CD14-positive monocyte (primary cell): Measurements from ENCODE around the gene CACNA1C. TPM values are rescaled to one million over a fixed set of nuclear protein-coding genes. Genes with fewer than 3 reads are reported as not detected.

Experiments used
- DNase-seq, 3 donors: peaks; one replicate each; pipeline ENCODE4 v3.0.0-alpha.2; 2011 to 2022
- H2AFZ ChIP-seq: 2 replicates; pipeline ENCODE4 v1.6.0; 2012; ENCODE audit warnings: mild to moderate bottlenecking, low read depth, low read length, inconsistent platforms; ENCODE audit not compliant: insufficient read depth, poor library complexity, severe bottlenecking
- H3K27ac ChIP-seq, 2 donors: 1 replicate in 1 of 2; 2 replicates in 1 of 2; pipeline ENCODE4 v1.5.1; 2012 to 2013; ENCODE audit warnings: low read length in 2 of 2, control low read depth in 1 of 2, inconsistent platforms in 1 of 2, low read depth in 1 of 2, mild to moderate bottlenecking in 1 of 2
- H3K27me3 ChIP-seq, 2 donors: one replicate each; pipeline versions ENCODE4 v1.6.0 to v1.6.1; 2011 to 2013; ENCODE audit warnings: low read length in 2 of 2; ENCODE audit not compliant: control insufficient read depth in 2 of 2, insufficient read depth in 2 of 2
- H3K36me3 ChIP-seq, 2 donors: replicated peaks in 1 of 2; 1 replicate in 1 of 2; 2 replicates in 1 of 2; pipeline versions ENCODE4 v1.5.1 to v1.6.1; 2012 to 2013; ENCODE audit warnings: low read length in 2 of 2, control low read depth in 1 of 2, inconsistent platforms in 1 of 2, mild to moderate bottlenecking in 1 of 2; ENCODE audit not compliant: insufficient read depth in 2 of 2, control insufficient read depth in 1 of 2
- H3K4me1 ChIP-seq, 2 donors: 1 replicate in 1 of 2; 2 replicates in 1 of 2; pipeline versions ENCODE4 v1.5.1 to v1.6.1; 2012 to 2013; ENCODE audit warnings: low read length in 2 of 2, control low read depth in 1 of 2, inconsistent platforms in 1 of 2, mild to moderate bottlenecking in 1 of 2, moderate library complexity in 1 of 2; ENCODE audit not compliant: insufficient read depth in 2 of 2, control insufficient read depth in 1 of 2
- H3K4me2 ChIP-seq: replicated peaks from 2 replicates; pipeline ENCODE3; 2012; ENCODE audit warnings: low read length, moderate library complexity, mild to moderate bottlenecking; ENCODE audit not compliant: poor library complexity, severe bottlenecking; ENCODE audit errors: extremely low read depth
- H3K4me3 ChIP-seq, 3 experiments: fragments of 200-600 bp in 1 of 3; sonication (generic) in 1 of 3; replicated peaks in 1 of 3; 1 replicate in 2 of 3; 2 replicates in 1 of 3; pipeline ENCODE4 v1.5.1; 2011 to 2013; ENCODE audit warnings: low read length in 3 of 3, mild to moderate bottlenecking in 3 of 3, control low read depth in 2 of 3, low read depth in 2 of 3, inconsistent platforms in 1 of 3, moderate library complexity in 1 of 3
- H3K79me2 ChIP-seq: 2 replicates; pipeline ENCODE4 v1.6.0; 2012; ENCODE audit warnings: mild to moderate bottlenecking, control low read depth, inconsistent platforms, low read length, moderate library complexity; ENCODE audit not compliant: insufficient read depth
- H3K9ac ChIP-seq: 2 replicates; pipeline ENCODE4 v1.6.0; 2017; ENCODE audit warnings: low read length, mild to moderate bottlenecking; ENCODE audit not compliant: insufficient read depth, poor library complexity, severe bottlenecking
- H3K9me3 ChIP-seq, 2 donors: replicated peaks in 1 of 2; 1 replicate in 1 of 2; 2 replicates in 1 of 2; pipeline versions ENCODE4 v1.5.1 to v1.6.1; 2012 to 2013; ENCODE audit warnings: low read length in 2 of 2, control low read depth in 1 of 2; ENCODE audit not compliant: control insufficient read depth in 1 of 2, insufficient read depth in 1 of 2
- H4K20me1 ChIP-seq: 2 replicates; pipeline ENCODE4 v1.6.0; 2012; ENCODE audit warnings: mild to moderate bottlenecking, low read length, control low read depth, moderate library complexity; ENCODE audit not compliant: insufficient read depth
- H3K27ac Mint-ChIP-seq, 7 donors: one replicate each; pipeline ENCODE4 v1.8.0; 2020; ENCODE audit warnings: mild to moderate bottlenecking in 7 of 7, mixed read lengths in 7 of 7, moderate library complexity in 6 of 7, inconsistent platforms in 2 of 7
- H3K27me3 Mint-ChIP-seq, 3 donors: one replicate each; pipeline ENCODE4 v1.8.0; 2021 to 2022; ENCODE audit warnings: low read depth in 3 of 3, mild to moderate bottlenecking in 3 of 3, mixed read lengths in 3 of 3, moderate library complexity in 3 of 3, inconsistent platforms in 1 of 3
- H3K36me3 Mint-ChIP-seq, 2 donors: one replicate each; pipeline ENCODE4 v1.8.0; 2020; ENCODE audit warnings: mixed read lengths in 2 of 2, inconsistent platforms in 1 of 2, mild to moderate bottlenecking in 1 of 2
- H3K4me1 Mint-ChIP-seq: one replicate; pipeline ENCODE4 v1.8.0; 2020; ENCODE audit warnings: mild to moderate bottlenecking, mixed read lengths
- H3K4me3 Mint-ChIP-seq, 2 donors: one replicate each; pipeline ENCODE4 v1.8.0; 2020; ENCODE audit warnings: mild to moderate bottlenecking in 2 of 2, mixed read lengths in 2 of 2, moderate library complexity in 1 of 2
- H3K9me3 Mint-ChIP-seq, 7 donors: one replicate each; pipeline ENCODE4 v1.8.0; 2020 to 2022; ENCODE audit warnings: mixed read lengths in 7 of 7, mild to moderate bottlenecking in 6 of 7, moderate library complexity in 6 of 7, inconsistent platforms in 2 of 7
- WGBS: methylation state at CpG from one replicate; pipeline ENCODE4 v1.1.5; 2013; ENCODE audit warnings: missing lambda C conversion rate; ENCODE audit not compliant: insufficient coverage; 5-methylcytosine and 5-hydroxymethylcytosine counted together
- intact Hi-C, 2 donors: fragments of 100-400 bp; cut with micrococcal nuclease; formaldehyde crosslinking; loops; one replicate each; pipeline versions ENCODE4 v1.15.0 to v1.15.1; 2023
- polyA plus RNA-seq, 3 donors: library from polyadenylated mRNA; depleted of rRNA in 1 of 3; unstranded in 2 of 3; stranded (reverse) in 1 of 3; fragments of 300-500 nt in 2 of 3; fragments of >200 nt in 1 of 3; fragmentation: Illumina TruSeq in 2 of 3; gene quantifications; 1 replicate in 2 of 3; 2 replicates in 1 of 3; pipeline ENCODE4 v1.2.3, GENCODE V29; 2012 to 2021
- TF ChIP-seq, protein P1 (sequence below): fragments of 200-600 bp; IDR thresholded peaks from one replicate; pipeline ENCODE4 v1.8.0; 2022; ENCODE audit warnings: antibody characterized with exemption, mild to moderate bottlenecking

CACNA1C gene
- polyA plus RNA-seq, 3 donors = not detected

DNA sequence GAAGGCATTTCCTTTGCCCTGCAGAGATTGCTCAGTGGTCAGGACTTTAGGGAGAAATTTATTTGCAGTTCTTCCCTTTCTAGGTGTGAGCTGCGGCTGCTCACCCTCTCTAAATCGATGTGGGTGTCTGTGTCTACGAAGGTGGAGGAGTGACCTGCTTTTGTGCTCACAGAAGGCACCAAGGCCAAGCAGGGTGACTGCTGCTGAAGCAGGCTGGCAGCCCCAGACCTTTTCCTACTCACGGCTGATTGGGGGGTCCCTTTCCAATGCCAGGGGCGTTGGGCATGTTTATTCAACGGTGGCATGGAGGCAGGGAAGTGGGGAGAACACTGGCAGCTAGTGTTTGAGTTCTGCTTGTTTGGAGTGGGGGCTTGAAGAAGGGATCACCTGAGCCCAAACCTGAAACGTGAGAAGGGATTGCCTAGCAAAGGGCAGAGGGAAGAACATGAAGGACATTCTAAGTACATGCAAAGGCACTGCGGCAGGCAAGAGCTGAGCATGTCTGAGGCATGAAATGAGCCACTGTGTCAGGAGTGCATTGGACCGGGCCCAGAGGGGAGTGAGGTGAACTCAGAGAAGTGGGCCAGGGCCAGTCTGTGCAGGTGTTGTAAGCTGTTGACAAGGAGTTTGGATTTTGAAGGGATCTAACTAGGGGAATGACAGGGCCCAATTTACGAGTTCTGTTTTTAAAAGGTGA is 56.3 kb downstream of the CACNA1C start:
- Mint-ChIP-seq H3K27me3 (peaks cover 0 to 4% (median 4%) of the 10 kb centered on the region in 3 donors), H3K4me3 (no peak overlapping the region), H3K9me3 (peaks cover 0 to 6% (median 4%) of the 10 kb centered on the region in 7 donors), H3K36me3 (no peaks in the 10 kb centered on the region), H3K27ac (no peak overlapping the region), H3K4me1 (no peaks in the 10 kb centered on the region)
- Histone ChIP-seq H3K4me2 (no peak overlapping the region), H3K4me3 (no peak overlapping the region), H3K27me3 (no peaks in the 10 kb centered on the region), H3K79me2 (no peaks in the 10 kb centered on the region), H3K4me1 (no peaks in the 10 kb centered on the region), H3K27ac (no peak overlapping the region), H2AFZ (no peak overlapping the region), H3K36me3 (no peaks in the 10 kb centered on the region), H3K9me3 (no peaks in the 10 kb centered on the region), H4K20me1 (no peaks in the 10 kb centered on the region), H3K9ac (no peak overlapping the region)
- DNase-seq = no peak
- TF ChIP-seq, protein P1, sequence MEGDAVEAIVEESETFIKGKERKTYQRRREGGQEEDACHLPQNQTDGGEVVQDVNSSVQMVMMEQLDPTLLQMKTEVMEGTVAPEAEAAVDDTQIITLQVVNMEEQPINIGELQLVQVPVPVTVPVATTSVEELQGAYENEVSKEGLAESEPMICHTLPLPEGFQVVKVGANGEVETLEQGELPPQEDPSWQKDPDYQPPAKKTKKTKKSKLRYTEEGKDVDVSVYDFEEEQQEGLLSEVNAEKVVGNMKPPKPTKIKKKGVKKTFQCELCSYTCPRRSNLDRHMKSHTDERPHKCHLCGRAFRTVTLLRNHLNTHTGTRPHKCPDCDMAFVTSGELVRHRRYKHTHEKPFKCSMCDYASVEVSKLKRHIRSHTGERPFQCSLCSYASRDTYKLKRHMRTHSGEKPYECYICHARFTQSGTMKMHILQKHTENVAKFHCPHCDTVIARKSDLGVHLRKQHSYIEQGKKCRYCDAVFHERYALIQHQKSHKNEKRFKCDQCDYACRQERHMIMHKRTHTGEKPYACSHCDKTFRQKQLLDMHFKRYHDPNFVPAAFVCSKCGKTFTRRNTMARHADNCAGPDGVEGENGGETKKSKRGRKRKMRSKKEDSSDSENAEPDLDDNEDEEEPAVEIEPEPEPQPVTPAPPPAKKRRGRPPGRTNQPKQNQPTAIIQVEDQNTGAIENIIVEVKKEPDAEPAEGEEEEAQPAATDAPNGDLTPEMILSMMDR = no peak
- intact Hi-C loops = no loop called here
- WGBS = 93% methylated on average over 8 of the region's 10 CpGs

DNA sequence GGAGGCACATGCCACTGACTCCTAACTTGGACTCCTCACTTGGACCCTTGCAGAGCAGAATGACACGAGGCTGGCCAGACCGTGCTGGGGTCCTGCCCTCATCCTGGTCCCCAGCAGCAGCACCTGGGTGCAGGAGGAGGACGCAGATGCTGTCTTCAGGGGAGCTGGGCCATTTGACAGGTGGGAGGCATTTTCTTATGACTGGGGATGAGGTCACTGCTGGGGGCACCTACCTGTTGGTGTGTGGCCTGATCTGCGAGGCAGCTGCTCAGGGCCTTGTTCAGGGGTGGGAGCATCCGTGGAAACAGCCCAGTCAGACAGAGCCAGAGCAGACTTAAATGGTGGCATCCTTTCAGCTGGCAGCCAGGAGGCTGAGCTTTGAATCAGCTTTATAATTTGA is 57.3 kb downstream of the CACNA1C start:
- H3K4me2 ChIP-seq = no peak overlapping the region
- H3K9me3 ChIP-seq = no peaks in the 10 kb centered on the region
- no peaks in the 10 kb centered on the region for H4K20me1 ChIP-seq
- no peaks in the 10 kb centered on the region for H3K36me3 ChIP-seq
- no peak overlapping the region for H3K9ac ChIP-seq
- no peaks in the 10 kb centered on the region for H3K79me2 ChIP-seq
- no peaks in the 10 kb centered on the region for H3K27me3 ChIP-seq
- Mint-ChIP-seq H3K4me1 (no peaks in the 10 kb centered on the region), H3K36me3 (no peaks in the 10 kb centered on the region), H3K9me3 (peaks cover 0 to 6% (median 2%) of the 10 kb centered on the region in 7 donors), H3K4me3 (no peak overlapping the region), H3K27ac (no peak overlapping the region), H3K27me3 (peaks cover 0 to 2% (median 1%) of the 10 kb centered on the region in 3 donors)
- intact Hi-C loops = no loop called here
- no peaks in the 10 kb centered on the region for H3K4me1 ChIP-seq
- no peak for DNase-seq
- H3K4me3 ChIP-seq = no peak overlapping the region
- H2AFZ ChIP-seq = no peak overlapping the region
- no peak overlapping the region for H3K27ac ChIP-seq
- 95% methylated on average over 5 of the region's 5 CpGs for WGBS
- TF ChIP-seq, protein P1 = no peak
